ENCODE data around the gene NUDCD3.
"Not testable (repeated sequence)": the region's sequence is repeated elsewhere in the genome, so short reads cannot be mapped to it uniquely, and the experiment has no call there.

DNA sequence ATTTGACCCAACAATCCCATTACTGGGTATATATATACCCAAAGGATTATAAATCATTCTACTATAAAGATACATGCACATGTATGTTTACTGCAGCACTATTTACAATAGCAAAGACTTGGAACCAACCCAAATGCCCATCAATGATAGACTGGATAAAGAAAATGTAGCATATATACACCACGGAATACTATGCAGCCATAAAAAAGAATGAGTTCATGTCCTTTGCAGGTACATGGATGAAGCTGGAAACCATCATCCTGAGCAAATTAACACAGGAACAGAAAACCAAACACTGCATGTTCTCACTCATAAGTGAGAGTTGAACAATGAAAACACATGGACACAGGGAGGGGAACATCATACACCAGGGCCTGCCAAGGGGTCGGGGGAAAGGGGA is 65.7 kb downstream of the NUDCD3 start:
- TF ChIP-seq POLR2A, EP300 (IDR thresholded peaks at IDR 0.05): not testable (repeated sequence)
